NCI-H82 treated with DMSO at 0.1 percent for 48 hours (cell line): ENCODE results near the gene COL13A1.

ENCODE experiments used
- DNase-seq: peaks from one replicate; lab custom pipeline; 2025; ENCODE audit not compliant: unreplicated experiment; lab: John Stamatoyannopoulos, UW

The COL13A1 gene

DNA sequence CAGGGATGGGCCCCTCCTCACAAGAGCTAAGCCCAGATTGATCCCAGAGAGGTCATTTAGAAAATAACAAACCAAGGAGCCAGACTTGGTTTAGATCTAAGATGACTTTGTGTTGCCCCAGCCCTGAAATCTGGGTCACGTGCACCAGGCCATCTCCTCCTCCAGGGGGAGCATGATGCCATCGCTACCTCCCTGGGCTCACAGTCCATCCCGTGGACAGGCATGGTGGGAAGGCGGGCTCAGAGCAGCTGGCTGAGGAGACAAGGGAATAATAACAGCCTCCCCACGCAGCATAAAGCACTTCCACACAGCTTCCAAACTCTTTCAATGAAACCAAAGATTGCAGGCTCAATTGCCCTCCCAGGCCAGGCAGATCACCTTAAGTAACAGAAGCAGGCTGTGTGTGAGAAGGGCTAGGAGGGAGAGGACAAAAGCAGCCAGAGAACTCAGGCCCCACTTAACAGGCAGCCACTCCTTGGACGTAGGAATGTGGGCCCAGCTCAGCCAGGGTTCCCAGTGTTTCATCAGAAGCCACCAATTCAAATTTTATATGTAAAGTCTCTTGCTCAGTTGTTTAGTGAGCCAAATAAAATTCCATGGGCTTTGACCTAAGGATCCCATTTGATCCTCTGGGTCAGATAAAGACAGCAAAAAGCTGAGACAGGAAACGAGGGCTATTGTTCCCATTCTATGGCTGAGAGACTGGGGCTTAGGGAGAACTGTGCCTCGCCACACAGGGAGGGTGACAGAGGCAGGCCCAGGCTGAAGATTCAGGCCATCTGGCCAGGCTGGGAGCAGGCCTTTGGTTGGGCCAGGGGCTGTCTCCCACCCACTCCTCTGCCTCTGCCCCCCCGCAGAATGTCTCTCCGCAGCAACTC, 100.2 kb downstream of the COL13A1 start:
- no peak for DNase-seq

DNA sequence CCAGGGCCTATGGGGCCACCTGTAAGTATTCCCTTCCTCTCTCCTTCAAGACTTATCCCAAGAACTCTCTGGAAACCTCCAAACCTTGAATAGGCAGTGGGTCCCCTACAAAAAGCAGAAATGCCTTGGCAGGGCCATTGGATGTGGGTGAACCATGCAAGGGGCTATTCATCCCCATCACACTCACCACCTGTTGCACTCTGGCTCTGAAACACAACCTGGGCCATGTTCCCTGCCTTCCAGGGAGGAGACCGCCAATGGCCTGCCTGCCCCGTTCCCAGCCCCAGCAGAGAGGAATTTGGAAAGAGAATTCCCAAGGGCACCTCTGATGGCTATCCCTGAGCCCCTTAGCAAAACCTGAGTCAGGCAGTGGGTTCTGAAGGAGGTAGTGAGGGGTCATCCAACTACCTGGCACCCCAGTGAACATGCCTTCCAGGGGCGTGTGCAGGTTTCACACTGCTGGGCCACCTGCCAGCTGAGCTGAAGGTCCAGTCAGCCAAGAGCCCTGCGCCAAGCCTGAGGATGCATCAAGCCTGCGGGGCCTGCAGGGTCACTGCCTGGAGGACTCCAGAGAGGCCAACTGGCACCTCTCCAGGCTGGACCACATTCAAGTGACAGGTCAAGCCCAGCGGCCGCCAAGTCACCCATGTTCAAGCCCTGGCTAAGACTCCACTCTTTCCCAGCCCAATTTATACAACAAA, 101.3 kb downstream of the COL13A1 start:
- no peak for DNase-seq

DNA sequence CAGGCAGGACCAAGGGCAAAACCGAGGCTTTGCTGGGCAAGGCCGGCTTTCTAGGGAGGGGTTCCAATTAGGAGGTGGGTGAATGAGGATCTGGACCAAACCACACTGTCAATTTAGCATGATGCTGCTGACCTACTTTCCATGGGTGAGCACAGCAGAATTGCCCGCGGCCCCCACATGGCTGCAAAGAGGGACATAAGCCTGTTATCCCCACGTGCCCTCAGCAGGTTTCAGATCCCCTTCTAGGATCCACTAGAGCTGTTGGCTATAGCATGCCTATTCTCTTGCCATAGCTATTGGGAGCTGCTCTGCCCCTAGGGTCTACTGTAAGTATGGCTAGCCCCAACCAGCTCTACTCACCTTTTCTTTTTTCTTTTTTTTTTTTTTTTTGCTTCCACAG, 102.8 kb downstream of the COL13A1 start:
- DNase-seq = no peak

- DNase-seq = no peak
Observed at GRCh38 chr10:69906425-69906824, 104.7 kb downstream of the COL13A1 start.

GRCh38 chr10:69907517-69907916, 105.8 kb downstream of the COL13A1 start:
- no peak for DNase-seq

DNA sequence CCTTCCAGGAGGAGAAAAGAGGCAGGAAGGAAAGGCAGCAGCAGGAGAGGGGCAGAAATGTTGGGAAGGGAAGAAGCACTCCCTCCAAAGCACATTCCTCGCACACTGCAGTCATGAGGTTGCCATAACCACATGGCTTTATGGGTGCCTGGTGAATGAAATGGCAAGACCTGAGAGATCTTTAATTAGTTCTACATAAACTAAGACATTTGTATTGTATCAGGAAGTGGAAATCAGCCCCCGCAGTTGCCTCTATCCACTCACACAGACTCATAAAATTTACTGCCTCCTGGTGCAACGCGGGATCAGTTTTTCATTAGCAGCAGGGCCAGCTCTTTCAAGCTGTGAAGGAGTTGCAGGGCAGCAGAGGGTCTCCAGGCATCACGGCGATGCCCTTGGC, 106.4 kb downstream of the COL13A1 start:
- no peak for DNase-seq

- DNase-seq = no peak
Observed at GRCh38 chr10:69910561-69910960, 108.9 kb downstream of the COL13A1 start.

DNA sequence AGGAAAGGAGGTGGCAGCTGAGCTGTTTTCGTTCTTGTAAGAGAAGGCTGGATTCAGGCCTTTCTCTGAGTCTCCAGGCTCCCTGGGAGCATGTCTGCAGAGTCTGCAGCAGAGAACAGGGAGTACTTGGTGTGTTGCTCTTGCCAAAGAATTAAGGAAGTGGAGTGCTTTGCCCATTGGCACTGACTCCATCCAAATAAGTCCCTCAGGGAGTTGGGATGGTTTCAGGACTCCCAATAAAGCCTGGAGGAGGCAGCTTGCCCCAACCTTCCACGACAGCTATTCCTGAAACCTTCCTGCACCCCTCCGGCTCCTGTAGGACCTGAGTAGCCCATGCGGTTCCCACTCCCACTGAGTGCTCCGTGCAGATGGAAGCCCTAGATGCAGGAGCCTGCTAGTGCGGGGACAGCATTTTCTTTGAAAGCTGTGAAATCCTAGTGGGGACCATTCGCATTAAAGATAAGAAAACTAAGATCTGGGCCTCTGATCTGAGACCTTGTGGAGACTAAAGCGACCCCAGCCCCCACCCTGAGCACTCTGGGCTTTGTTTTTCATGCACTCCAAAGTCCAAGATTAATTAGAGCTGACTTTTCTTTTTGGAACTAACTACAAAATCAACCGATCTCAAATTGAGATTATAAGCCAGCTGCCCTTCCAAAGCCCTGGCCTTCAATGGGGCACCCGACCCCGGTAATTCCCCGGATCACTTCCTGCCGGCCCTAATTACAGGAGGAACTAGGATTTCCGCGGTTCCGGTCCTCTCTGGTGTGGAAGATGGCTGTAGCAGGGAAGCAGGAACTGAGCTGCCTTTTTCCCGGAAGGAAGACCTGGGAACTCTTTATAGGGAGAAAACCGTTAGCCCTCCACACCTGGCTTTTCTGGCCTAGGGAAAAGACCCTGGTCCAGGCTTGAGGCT, 110.2 kb downstream of the COL13A1 start:
- DNase-seq = no peak

GRCh38 chr10:69912589-69912988, 110.9 kb downstream of the COL13A1 start:
- no peak for DNase-seq

DNA sequence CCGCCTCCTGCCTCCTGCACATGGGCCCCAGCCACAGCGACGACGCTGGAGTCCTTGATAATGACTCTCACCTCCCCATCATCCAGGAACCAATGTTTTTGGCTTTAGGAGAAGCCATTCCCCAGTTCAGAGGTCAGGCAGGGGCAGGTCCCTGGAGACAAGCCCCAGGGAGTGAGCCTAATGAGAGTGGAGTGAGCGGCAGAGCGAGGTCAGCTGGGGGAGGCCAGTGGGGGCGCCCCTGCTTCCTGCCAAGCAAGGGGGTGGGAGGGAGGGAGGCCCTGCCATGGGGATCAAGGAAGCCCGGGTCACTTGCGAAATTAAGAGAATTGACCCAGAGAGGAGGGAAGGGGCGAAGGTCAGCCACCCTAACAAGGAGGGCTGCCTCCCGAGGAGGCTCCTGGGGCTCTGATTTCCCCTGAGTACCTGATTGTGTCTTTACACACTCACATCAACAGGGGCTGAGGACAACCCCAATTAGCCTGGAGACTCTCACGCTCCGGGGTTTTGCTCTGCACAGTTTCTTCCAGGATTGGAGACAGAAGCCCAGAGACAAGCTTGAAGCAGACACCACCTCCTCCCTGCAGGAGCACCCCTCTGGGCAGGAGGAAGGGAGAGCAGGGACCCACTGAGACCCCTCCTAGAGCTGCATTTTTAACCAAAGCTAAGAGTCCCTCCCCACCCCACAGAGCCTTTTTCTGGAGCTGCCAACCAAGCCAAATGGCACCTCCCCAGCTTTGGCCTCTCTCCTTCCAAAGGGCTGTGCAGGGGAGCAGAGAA, 112.1 kb downstream of the COL13A1 start:
- no peak for DNase-seq

DNA sequence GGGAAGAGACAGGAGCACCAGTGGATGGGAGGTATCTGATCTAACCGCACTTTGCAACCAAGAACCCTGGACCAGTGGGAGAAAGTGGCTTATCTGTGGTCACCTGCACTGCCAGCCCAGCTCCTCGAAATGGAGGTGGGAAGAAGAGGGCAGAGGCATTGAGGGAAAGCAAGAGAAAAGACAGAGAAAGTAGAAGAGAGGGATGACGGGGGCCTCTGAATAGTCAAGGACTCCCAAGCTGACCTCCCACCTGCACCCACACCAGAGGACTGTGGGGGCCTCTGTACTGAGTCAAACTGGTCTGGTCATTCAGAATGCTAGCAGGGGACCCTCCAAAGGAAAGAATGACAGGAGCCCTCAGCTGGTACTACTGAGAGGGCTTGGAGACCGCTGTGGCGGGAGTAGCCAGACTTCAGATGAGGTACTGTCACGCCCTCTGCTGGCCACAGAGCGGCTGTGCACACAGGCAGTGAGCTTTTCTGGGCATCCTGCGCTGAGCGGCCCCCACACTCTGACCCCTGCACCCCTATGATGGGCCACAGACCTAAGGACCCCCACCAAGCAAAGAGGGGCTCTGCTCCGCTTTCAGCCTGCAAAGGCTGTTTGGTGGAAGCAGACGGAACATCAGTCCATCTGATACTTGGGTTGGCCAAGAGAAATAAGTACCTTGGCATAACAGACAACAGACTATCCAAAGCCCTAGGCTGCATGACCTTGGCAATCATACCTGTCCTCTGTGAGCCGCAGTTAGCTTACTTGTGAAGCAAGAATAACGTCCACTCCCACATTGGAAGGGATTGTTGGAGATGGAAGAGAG, 112.9 kb downstream of the COL13A1 start:
- peak; percentile 9 for DNase-seq

DNA sequence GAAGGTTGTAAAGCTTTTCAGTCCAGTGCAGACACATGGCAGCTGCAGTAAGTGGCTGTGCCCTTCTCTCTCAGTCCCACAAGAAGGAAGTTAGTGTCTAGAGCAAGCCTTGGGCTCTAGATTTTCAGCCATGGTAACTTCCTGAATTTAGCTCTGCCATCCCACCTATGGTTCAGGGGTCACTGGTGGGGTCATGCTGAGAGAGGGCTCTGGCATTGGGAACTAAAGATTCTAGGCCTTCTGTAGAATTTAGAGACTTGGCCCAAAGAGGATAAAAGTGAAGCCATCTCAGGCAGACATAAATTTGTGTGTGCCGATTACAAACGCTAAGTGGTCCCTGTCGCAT, 113.5 kb downstream of the COL13A1 start:
- DNase-seq = no peak

GRCh38 chr10:69916118-69916517, 114.4 kb downstream of the COL13A1 start:
- no peak for DNase-seq

- no peak for DNase-seq
Observed at GRCh38 chr10:69918036-69918435, 116.3 kb downstream of the COL13A1 start.

DNA sequence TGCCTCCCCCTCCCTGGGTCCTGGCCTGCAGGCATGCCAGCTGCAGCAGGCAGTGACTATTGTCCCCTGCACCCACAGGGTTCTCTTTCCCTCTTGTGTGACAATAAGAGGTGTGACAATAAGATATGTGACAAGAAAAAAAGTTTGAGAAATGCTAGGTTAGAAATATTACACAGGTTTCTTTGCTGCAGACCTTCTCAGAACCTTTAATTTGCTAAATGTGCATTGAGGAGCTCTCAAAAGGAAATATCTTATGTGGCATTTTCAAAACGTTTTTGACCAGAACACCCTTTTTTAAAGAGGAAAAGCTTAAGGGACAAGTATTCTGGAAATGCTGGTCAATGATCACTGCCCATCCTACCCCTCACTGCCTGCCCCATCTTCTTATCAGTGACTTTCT, 117.5 kb downstream of the COL13A1 start:
- DNase-seq = no peak

DNA sequence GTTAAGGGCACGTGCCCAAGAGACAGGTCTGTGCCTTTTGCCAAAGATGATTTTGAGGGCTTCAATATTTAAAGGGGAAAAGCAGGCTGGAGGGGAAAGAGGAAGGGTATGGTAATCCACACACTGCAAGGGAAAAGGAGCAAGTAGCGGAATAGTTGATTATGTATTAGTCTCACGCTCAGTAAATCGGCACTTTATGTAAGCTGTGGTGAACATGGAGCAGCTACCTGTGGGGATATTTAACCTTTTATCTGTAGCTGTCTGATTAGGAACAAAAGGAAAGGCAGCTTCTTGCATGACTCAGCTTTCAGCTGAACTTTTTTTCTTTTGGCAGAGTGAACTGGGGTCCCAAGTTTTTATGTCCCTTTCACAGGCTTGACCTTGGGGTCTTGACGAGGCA, 123.4 kb downstream of the COL13A1 start:
- DNase-seq = no peak

DNA sequence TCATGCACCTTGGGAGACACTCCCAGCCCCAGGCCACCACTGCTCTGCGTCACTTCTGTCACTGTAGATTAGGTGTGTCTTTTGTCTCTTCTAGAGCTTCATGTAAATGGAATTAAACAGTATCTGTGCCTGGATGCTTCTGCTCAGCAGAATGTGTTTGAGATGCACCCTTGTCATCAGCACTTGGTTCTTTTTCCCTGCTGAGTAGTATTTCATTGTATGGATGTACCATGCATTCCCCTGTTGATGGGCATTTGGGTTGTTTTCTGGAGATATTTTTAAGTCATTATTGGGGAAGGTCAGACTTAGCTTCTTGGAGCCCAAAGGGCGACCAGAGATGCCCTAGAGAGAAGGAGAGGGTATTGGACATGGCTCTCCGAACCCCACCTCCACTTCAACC, 126.6 kb downstream of the COL13A1 start:
- no peak for DNase-seq

DNA sequence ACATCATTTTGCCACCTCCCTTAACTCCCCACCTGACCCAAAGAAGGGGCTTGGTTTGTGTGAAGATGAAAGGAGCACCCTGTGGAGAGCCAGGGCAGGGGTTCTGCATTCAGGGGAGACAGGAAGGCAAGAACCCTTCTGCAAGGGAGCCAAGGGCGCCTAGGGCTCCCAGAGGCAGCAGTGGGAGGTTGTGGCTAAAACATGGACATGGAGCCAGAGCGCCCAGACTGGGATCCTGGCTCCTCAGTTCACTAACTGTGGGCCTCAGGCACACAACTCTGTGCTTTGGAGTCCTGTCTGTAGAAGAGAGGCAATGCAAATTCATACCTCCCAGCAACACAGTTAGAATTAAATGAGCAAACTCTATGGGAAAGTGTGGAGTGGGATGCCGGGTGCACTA, 127.9 kb downstream of the COL13A1 start:
- no peak for DNase-seq

DNA sequence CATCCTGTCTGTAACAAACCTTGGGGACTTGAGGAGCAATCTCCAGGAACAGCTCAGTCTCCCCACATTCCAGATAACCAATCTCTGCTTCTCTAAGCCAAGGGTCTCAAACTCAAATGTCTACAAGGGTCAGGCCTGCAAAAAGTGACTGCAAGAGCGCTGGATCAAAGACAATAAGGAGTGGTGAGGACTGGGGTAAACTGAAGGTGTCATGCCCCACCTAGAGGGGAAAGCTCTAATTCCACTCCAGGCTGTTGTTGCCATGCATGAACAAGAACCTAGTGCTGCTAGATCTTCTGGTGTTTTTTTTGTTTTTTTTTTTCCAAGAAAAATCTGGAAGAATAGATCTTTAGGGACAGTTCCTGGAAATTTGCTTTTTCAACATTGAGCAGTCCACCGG, 133.1 kb downstream of the COL13A1 start:
- DNase-seq = no peak

DNA sequence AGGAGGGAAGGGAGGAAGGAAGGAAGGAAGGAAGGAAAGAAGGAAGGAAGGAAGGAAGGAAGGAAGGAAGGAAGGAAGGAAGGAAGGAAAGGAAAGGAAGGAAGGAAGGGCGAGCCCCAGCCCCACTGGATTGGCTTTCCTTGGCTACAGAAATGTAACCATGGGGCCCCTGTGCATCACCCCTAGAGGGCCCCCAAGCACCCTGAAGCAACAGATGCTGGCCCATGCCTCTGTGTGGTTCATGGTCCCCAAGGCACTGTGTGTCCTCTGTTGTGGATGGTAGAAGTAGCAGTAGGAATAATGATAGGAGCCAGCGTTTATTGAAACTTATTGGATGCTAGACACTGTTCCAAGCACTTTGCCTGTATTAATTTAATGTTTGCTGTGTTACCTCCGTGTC, 134.4 kb downstream of the COL13A1 start:
- no peak for DNase-seq
